Stimulated activated CD4-positive, alpha-beta T cell treated with anti-CD3 and anti-CD28 coated beads, Interleukin-1b, Interleukin-23, amount 100 ng/mL, for 24 hours (primary cell): ENCODE data around the gene TXNDC8.

Source experiments
- DNase-seq, 4 experiments: peaks; one replicate each; pipeline ENCODE4 v3.0.0-alpha.2; 2020; ENCODE audit warnings: low read depth in 4 of 4, low spot score in 1 of 4

The TXNDC8 gene

GRCh38 chr9:110282018-110282738 lies 55.5 kb downstream of the TXNDC8 start:
- DNase-seq, result no peak

- DNase-seq, result no peak
These were observed 59.5 kb downstream of the TXNDC8 start for GRCh38 chr9:110278080-110278707.

GRCh38 chr9:110276781-110277180 lies 60.9 kb downstream of the TXNDC8 start:
- no peak for DNase-seq

- DNase-seq, result no peak
These were observed 67.3 kb downstream of the TXNDC8 start for GRCh38 chr9:110270211-110270995.

GRCh38 chr9:110266795-110267194 lies 70.9 kb downstream of the TXNDC8 start:
- no peak for DNase-seq

GRCh38 chr9:110261632-110262031 lies 76.0 kb downstream of the TXNDC8 start:
- no peak for DNase-seq

GRCh38 chr9:110260911-110261310 lies 76.8 kb downstream of the TXNDC8 start:
- DNase-seq, result no peak

GRCh38 chr9:110259566-110259965 lies 78.1 kb downstream of the TXNDC8 start:
- no peak for DNase-seq

GRCh38 chr9:110258690-110259091 lies 79.0 kb downstream of the TXNDC8 start:
- DNase-seq, result no peak

- no peak for DNase-seq
These were observed 79.7 kb downstream of the TXNDC8 start for GRCh38 chr9:110257956-110258355.

- no peak for DNase-seq
These were observed 80.4 kb downstream of the TXNDC8 start for GRCh38 chr9:110257097-110257841.

- peak; percentile 76 to 88 (median 83) for DNase-seq
These were observed 81.1 kb downstream of the TXNDC8 start, which contains the start of gene TXN for GRCh38 chr9:110256380-110257096. TSS of gene TXN (minus strand) at chr9:110256507. CDS start at chr9:110256435, 72 bp downstream.

- DNase-seq, result peak; percentile 16 to 57 (median 36)
These were observed 81.9 kb downstream of the TXNDC8 start for GRCh38 chr9:110255463-110256379.

GRCh38 chr9:110255034-110255462 lies 82.6 kb downstream of the TXNDC8 start:
- no peak for DNase-seq

- no peak for DNase-seq
These were observed 83.2 kb downstream of the TXNDC8 start for GRCh38 chr9:110254500-110254899.
